GM10847 (cell line): ENCODE measurements around the gene CERT1.

Source experiments
- POLR2A ChIP-seq: IDR thresholded peaks from 2 replicates; pipeline ENCODE4 v1.6.1; 2011; ENCODE audit not compliant: insufficient read length; ENCODE audit errors: extremely low read depth

CERT1 gene

GRCh38 chr5:75491621-75492020 lies 19.8 kb downstream of the CERT1 start:
- TF ChIP-seq POLR2A: no peak

DNA sequence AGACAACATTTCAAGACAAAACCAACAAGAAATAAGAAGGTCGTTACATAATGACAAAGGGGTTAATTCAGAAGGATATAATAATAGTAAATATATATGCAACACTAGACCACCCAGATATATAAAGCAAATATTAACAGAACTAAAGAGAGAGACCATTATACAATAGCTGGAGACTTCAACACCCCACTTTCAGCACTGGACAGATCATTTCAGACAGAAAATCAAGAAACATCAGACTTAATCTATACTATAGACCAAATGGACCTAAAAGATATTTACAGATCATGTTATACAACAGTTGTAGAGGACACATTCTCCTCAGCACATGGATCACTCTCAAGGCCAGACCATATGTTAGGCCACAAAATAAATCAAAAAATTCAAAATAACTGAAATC lies 26.8 kb downstream of the CERT1 start:
- no peak for TF ChIP-seq POLR2A

DNA sequence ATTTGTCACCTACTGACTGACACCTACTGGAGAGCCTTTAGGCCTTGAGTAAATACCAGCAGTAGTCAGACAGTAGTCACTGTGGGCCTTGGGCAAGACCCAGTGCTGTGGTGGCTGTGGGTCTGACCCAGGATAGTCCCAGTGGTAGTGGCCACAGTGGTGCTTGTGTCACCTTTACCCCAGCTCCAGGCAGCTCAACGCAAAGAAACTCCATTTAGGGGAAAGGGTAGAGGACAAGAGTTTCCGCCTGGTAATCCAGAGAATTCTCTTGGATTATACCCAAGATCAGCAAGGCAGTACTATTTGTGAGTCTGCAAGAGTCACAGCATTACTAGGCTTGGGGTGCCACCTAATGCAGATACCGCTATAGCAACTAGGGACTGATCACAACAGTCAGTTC lies 28.9 kb downstream of the CERT1 start:
- TF ChIP-seq POLR2A: no peak

DNA sequence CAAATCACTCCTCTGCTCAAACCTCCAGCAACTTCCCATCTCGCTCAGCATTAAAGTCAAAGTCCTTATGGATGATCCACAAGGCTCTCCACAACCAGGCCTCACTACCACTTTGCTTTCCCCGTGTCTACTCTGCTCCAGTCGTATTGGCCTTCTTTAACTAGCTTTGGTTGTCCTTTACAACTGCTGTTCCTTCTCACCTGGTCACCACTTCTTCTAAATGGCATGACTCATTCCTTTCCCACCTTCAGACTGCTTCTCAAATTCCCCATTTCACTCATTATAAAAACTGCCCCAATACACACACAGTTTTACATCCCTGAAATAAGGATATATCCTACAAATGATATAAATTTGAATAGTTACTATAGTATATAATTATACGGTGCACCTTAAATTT lies 30.4 kb downstream of the CERT1 start:
- no peak for TF ChIP-seq POLR2A

- no peak for TF ChIP-seq POLR2A
Measured at GRCh38 chr5:75475364-75475763, 36.1 kb downstream of the CERT1 start.

DNA sequence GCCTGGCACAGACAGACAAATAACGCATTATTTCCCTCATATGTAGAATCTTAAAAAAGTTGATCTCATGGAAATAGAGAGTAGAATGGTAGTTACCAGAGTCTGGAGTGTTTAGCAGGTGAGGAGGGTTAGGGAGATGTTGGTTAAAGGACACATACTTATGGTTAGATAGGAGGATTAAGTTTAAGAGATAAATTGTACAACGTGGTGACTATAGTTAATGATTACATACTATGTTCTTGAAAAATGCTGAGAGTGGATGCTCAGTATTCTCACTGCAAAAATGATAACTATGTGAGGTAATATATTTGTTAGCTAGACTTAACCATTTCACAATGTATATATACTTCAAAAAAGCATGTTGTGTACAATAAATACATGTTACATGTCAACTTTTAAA lies 38.0 kb downstream of the CERT1 start:
- TF ChIP-seq POLR2A: no peak

- no peak for TF ChIP-seq POLR2A
Measured at GRCh38 chr5:75472973-75473372, 38.5 kb downstream of the CERT1 start.

GRCh38 chr5:75471193-75471592 lies 40.2 kb downstream of the CERT1 start:
- no peak for TF ChIP-seq POLR2A

DNA sequence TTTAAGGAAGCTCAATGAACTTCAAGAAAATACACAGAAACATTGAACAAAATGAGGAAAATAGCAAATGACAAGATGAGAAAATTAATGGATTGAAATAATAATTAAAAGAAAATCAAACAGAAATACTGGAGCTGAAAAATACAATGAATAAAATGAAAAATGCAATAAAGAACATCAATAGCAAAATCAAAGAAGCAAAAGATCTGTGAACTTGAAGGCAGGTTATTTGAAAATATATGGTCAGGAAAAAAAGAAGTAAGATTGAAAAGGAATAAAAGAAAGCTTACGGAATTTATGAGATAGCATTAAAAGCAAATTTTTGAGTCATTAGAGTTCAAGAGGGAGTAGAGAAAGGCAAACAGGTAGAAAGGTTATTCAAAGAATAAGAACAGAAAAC lies 42.4 kb downstream of the CERT1 start:
- TF ChIP-seq POLR2A: no peak

GRCh38 chr5:75468593-75468992 lies 42.8 kb downstream of the CERT1 start:
- TF ChIP-seq POLR2A: no peak

GRCh38 chr5:75466006-75466716 lies 45.3 kb downstream of the CERT1 start:
- no peak for TF ChIP-seq POLR2A

- no peak for TF ChIP-seq POLR2A
Measured at GRCh38 chr5:75465480-75465879, 45.9 kb downstream of the CERT1 start.

GRCh38 chr5:75463726-75464125 lies 47.7 kb downstream of the CERT1 start:
- TF ChIP-seq POLR2A: no peak

DNA sequence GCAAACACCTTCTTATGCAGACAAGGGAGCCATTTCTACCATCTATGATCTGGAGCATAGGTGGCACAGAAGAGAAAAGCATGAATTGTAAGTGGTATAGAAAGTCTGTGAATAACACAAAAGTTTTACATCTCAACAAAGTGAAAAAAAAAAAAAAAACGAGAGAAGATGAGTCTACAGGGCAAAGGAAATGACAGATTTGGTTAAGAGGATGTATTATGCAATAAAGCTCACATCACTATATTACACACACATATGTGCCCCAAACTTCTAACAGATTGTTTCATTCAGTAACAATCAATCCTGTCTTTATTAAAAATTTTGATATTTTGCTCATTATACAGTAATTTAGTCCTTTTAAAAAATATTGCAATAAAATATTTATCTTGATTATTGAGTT lies 49.8 kb downstream of the CERT1 start:
- no peak for TF ChIP-seq POLR2A

DNA sequence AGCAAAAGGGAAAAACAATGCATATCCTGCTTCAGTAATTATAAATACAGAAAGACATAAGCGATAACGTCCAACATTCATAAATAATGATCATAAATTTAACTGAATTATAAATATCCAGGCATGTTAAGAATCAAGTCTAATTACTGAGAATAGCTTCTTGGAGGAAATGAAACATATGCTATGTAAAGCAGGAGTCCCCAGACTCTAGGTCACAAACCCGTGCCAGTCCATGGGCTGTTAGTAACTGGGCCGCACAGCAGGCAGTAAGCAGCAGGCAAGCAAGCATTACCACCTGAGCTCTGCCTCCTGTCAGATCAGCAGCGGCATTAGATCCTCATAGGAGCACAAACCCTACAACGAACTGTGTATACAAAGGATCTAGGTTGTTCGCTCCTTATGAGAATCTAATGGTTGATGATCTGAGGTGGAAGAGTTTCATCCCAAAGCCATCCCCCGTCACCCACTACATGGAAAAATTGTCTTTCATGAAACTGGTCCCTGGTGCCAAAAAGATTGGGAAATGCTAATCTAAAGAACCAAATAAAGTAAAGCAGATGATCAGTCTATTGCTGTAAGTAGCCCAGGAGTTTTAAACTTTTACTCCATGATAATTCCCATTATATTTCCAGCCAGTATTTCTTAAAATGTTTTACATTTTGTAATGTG lies 50.4 kb downstream of the CERT1 start:
- TF ChIP-seq POLR2A: no peak

DNA sequence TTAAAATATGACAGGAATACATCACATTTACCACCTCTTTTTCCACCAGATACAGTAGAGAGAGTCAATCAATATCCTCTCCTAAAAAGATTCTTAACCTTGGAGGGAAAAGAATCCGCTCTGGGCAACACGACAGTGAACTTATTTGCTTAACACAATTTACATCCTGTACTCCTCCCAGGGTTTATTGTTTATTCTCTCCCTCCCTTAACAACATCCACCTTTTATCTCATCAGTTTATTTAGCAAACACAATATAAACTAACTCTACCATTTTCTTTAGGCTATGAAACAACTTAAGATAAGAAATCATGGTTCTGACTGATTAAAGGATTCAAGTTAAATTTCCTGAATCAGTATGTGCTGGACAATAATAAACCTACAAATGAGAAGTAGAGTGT lies 50.9 kb downstream of the CERT1 start:
- no peak for TF ChIP-seq POLR2A

DNA sequence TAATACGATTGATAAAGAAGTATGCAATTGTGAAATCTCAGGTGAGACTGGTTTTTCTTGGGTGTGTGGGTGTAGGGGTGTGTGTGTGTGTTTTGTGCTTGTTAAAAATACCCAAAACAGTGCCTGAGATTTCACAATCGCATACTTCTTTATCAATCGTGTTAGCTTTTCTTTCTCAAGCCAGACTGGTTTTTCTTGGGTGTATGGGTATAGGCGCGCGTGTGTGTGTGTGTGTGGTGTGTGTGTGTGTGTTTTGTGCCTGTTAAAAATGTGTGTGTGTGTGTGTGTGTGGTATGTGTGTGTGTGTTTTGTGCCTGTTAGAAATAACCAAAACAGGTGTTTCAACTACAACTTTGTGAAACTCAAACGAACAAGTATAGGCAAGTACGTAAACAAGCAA lies 53.7 kb downstream of the CERT1 start:
- TF ChIP-seq POLR2A: no peak

- no peak for TF ChIP-seq POLR2A
Measured at GRCh38 chr5:75457161-75457560, 54.3 kb downstream of the CERT1 start.

DNA sequence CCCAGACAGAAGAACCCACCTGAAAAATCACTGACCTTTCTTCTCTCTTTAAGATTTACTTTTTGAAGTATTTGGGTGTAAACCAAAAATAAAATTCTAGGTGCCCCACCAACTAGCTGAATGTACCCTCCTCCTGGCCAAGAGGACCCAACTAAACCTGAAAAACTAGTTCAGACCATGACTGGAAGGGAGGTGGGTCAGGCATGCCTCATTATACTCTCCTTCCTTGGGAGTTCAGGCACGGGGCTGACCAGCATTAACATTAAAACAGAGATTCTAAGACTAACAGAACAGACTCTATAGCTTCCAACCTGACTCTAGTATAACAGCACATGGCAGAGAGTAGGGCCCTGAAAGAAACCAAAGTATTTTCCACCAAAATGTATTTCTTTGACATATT lies 61.4 kb downstream of the CERT1 start:
- no peak for TF ChIP-seq POLR2A
